Ramos (cell line): Measurements from ENCODE around the gene RASL10B.

ENCODE experiments used
- in situ Hi-C: fragments of 300-500 bp; cut with MboI; formaldehyde crosslinking; loops from one replicate; pipeline ENCODE4 v1.14.3; 2022; ENCODE audit warnings: low sequenced_read_pairs; ENCODE audit not compliant: unreplicated experiment

Gene RASL10B

GRCh38 chr17:35716897-35717465, 14.5 kb upstream of the RASL10B start:
- in situ Hi-C loops = no loop called here

GRCh38 chr17:35717475-35717874, 14.0 kb upstream of the RASL10B start:
- in situ Hi-C loops = no loop called here

DNA sequence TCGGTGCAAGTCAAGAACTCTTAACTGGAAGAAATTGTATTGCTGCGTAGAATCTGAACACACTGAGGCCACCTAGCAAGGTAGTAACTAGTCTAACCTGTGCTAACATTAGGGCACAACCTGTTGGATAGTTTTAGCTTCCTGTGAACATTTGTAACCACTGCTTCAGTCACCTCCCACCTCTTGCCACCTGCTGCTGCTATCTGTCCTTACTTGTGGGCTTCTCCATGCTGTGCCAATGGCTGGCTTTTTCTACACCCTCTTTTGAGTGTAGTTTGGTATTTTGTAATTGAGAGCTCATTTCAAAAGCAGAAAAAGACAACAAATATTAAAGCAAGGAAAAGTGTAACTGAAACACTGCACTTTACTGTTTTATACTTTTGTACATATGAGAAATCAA, 7.7 kb upstream of the RASL10B start:
- in situ Hi-C loops = no loop called here

DNA sequence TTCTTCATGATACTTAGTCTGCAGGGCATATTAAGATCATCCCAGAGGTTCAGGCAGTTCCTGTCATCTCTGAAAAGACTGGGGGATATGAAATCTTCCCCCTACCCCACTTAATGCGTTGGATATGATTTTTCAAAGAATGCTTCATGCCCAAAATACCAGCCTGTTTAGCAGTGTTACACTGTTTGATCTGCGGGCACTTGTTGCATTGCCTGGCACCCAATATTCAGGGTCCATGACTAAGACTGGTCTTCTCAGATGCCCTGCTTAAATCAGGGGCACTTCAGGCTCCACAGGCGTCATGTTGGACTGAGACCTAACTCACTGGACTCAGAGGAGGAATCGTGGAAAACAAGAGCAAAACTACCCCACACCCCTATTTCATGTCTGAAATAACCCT, 6.4 kb upstream of the RASL10B start:
- in situ Hi-C loops = no loop called here

- in situ Hi-C loops = no loop called here
Measured at GRCh38 chr17:35725802-35726126, 5.7 kb upstream of the RASL10B start.

- in situ Hi-C loops = no loop called here
Measured at GRCh38 chr17:35726127-35726952, 5.1 kb upstream of the RASL10B start.

GRCh38 chr17:35726953-35727460, 4.4 kb upstream of the RASL10B start:
- in situ Hi-C loops = no loop called here

- in situ Hi-C loops = no loop called here
Measured at GRCh38 chr17:35727635-35728034, 3.8 kb upstream of the RASL10B start.

- in situ Hi-C loops = no loop called here
Measured at GRCh38 chr17:35728551-35728950, 2.9 kb upstream of the RASL10B start.

- in situ Hi-C loops = no loop called here
Measured at GRCh38 chr17:35729405-35729833, 2.0 kb upstream of the RASL10B start.

DNA sequence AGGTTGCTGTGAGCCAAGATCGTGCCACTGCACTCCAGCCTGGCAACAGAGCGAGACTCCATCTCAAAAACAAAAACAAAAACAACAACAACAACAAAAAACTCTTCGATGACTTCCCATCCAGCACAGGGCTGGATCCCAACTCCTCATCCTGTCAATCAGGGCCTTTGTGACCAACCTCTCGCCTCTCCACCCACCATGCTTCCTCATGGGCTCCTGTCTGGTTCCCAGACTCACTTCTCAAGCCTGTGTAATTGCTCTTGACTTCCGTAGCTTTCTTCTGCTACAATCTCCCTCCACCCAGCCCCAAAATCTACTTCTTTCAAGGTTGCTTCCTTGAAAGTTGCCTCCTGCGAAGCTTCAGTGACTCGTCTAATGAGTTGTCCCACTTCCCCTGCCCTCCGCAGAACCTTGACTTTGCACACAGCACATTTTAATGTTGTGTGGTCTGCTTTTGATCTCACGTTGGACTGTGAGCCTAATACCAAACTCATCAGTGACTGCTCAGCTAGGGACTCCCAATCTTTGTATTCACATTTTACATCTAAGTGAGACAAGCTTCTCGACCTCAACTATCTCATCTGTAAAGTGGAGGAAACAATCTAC, 936 bp upstream of the RASL10B start:
- in situ Hi-C loops = no loop called here

- in situ Hi-C loops = no loop called here
Measured at GRCh38 chr17:35731917-35732805, 722 bp downstream of the RASL10B start.

- in situ Hi-C loops = no loop called here
Measured at GRCh38 chr17:35732806-35733136, 1.3 kb downstream of the RASL10B start.

GRCh38 chr17:35733366-35733765, 1.9 kb downstream of the RASL10B start:
- in situ Hi-C loops = no loop called here

DNA sequence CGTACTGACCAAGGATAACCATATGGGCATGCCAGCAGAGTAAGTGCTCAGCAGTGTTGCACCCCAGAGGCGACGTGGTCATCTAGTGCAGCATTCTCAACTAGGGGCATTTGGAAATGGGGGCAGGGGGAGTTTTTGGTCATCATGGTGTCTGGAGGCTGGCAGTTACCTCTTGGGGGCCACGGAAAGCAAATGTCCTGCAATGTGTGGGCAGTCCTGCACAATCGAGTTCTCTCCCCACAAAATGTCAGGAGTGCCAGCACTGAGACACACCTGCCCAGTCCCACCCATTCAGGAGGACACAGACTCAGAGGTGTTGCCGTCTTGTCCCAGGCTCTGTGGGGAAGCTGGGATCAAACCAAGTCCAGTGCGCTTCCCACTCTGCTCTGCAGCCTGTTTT, 3.0 kb downstream of the RASL10B start:
- in situ Hi-C loops = no loop called here

GRCh38 chr17:35735036-35735805, 3.8 kb downstream of the RASL10B start:
- in situ Hi-C loops = no loop called here

GRCh38 chr17:35736236-35736635, 4.8 kb downstream of the RASL10B start:
- in situ Hi-C loops = no loop called here

DNA sequence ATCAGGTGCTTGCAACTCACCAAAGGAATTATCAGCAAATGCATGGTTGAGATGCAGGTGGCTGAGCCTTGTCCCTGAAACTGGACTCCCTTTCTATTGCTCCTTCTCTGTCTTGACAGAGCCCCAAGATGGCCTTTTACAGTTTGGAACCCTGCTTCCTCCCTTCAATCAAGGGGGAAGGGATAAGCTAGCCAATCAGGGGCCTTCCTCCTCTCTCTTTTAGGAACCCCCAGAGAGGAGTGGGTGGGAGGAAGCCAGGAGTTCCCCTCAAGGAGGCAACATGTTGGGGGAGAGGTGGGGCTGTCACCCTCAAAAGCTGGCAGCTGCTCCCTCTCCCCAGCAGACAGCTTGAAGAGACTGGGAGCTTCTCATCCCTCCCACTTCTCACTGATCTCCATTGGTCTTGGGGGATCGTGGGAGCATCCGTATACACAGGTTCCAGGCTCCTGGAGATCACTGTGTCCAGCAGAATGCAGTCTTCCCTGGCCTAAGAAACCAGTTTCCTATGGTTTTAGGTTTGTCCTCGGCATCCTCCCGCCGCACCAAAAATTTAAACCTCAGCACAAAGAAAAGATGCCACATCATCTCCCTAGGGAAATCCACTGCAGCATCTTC, 7.2 kb downstream of the RASL10B start:
- in situ Hi-C loops = no loop called here

DNA sequence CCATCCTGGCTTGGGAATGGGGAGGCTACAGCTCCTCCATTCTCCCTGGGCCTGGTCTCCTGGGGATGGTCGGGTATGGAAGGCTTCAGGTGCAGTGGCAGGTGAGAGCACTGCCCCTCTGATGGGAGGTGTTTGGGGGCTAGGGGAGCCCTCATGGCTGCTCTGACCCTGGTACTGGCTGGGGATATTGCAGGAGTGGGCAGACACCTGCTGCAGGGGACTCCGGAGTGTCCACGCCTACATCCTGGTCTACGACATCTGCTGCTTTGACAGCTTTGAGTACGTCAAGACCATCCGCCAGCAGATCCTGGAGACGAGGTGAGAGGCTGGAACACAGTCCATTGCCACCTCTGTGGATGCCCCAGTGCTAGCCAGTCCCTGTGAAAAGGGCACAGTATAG, 8.8 kb downstream of the RASL10B start:
- in situ Hi-C loops = loop anchor here (10.0 kb wide), 1 partner anchor 425 kb away; no protein-coding TSS in a partner anchor
